Measurements from ENCODE around the gene XCL2. TPM values are rescaled to one million over a fixed set of nuclear protein-coding genes. Genes with fewer than 3 reads are reported as not detected.

XCL2 gene
- polyA plus RNA-seq, 1 of the 3 experiments (the other 2 are of a cell fraction) = not detected

DNA sequence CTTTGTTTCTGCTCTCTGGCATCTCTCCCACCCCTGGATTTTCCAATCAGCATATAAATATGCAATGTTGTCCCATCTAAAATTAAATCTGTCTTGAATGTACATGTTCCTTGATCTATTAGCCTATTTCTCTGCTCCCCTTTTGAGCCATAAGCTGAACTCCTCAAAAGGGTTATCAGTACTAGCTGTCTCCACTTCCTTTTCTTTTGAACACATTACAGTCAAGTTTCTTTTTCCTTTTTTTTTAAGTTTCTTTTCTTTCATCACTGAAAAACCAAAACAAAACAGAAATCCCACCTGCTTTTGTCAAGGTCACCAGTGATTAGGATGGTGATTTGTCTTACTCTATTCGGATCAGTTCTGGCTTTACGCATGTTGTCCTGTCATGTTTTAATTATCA, 29.3 kb downstream of the XCL2 start:
- Histone ChIP-seq H3K36me3 (replicated peaks in 1 of 2; ENCODE audit: control insufficient read depth in 1 of 2, insufficient read depth in 2 of 2, low read length in 1 of 2) (no peaks in the 10 kb centered on the region), H3K4me3 (ENCODE audit: low read depth in 2 of 2, low read length in 1 of 2) (no peak overlapping the region), H3K4me1 (ENCODE audit: control insufficient read depth in 1 of 2, insufficient read depth in 2 of 2, low read depth in 1 of 2, low read length in 1 of 2) (peaks cover 0 to 12% of the 10 kb centered on the region in 2 experiments; a peak in 1 of 4 replicates), H3K9me2 (no peaks in the 10 kb centered on the region), H3K4me2 (no peak overlapping the region), H4K20me1 (ENCODE audit: insufficient read depth) (no peaks in the 10 kb centered on the region), H3K27ac (ENCODE audit: low read depth in 2 of 2, low read length in 1 of 2) (no peak overlapping the region), H3F3A (replicated peaks; ENCODE audit: insufficient read depth) (no peaks in the 10 kb centered on the region), H3K79me2 (ENCODE audit: insufficient read depth) (no peaks in the 10 kb centered on the region), H3K9ac (no peak overlapping the region), H3K9me3 (peaks cover 4% of the 10 kb centered on the region; the same call in 1 of the 2 replicates), H3K27me3 (ENCODE audit: insufficient read depth) (no peaks in the 10 kb centered on the region), H2AFZ (ENCODE audit: low read depth) (no peak overlapping the region)
- no peak for DNase-seq
- ChIA-PET CTCF (no interaction called here), POLR2A (no interaction called here)
- WGBS (ENCODE audit: low lambda C conversion rate) = 100% methylated on average over 2 of the region's 2 CpGs
- TF ChIP-seq TEAD4 (IDR thresholded peaks at IDR 0.05; ENCODE audit: borderline replicate concordance, insufficient read depth) = no peak
- TF ChIP-seq, protein P1, sequence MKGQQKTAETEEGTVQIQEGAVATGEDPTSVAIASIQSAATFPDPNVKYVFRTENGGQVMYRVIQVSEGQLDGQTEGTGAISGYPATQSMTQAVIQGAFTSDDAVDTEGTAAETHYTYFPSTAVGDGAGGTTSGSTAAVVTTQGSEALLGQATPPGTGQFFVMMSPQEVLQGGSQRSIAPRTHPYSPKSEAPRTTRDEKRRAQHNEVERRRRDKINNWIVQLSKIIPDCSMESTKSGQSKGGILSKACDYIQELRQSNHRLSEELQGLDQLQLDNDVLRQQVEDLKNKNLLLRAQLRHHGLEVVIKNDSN (IDR thresholded peaks at IDR 0.05; ENCODE audit: borderline replicate concordance, low read depth) = no peak
- no peak for TF ChIP-seq FOXJ3 (CRISPR knock-in tag; IDR thresholded peaks at IDR 0.05)
- TF ChIP-seq CHD2 (IDR thresholded peaks at IDR 0.05; ENCODE audit: low read length, partially characterized antibody) = no peak

DNA sequence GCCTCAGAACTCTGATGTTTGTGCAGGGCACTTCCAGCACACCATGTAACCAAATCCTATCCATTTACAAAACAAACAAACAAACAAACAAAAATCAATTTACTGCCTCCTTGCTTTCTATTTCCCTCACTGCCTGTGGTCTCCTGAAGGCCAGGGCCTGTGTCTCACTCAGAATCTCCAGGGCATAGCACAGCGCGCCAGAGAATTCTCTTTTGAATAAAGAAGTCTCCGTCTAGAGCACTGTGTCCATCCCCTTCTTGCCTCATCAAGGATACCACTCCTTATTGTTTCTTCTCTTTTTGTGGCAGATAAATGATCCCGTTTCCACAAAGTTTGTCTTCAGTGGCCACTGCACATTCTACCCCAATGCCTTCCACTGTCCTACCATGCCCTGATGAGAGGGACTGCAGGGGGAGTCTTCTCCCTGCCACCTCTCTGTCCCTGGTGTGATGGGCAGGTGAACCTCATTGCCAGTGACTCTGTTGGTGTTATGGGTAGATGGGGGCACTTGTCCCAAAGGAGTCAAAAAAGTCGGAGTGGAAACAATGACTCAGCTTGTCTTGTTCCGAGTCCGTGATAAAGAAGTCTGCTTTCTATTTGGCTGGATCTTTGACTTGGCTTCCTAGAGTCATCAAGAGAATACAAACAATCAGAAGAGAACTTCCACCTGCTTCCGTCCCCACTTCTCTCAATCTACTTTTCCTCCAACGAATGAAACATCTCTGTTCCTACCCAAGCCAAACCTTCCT, 30.0 kb downstream of the XCL2 start:
- Histone ChIP-seq H3K36me3 (replicated peaks in 1 of 2; ENCODE audit: control insufficient read depth in 1 of 2, insufficient read depth in 2 of 2, low read length in 1 of 2) (no peaks in the 10 kb centered on the region), H3K27ac (ENCODE audit: low read depth in 2 of 2, low read length in 1 of 2) (no peak overlapping the region), H3K9ac (no peak overlapping the region), H3K79me2 (ENCODE audit: insufficient read depth) (no peaks in the 10 kb centered on the region), H3K9me3 (no peaks in the 10 kb centered on the region), H3K4me1 (ENCODE audit: control insufficient read depth in 1 of 2, insufficient read depth in 2 of 2, low read depth in 1 of 2, low read length in 1 of 2) (peaks cover 0 to 12% of the 10 kb centered on the region in 2 experiments; a peak in 1 of 4 replicates), H2AFZ (ENCODE audit: low read depth) (no peak overlapping the region), H3K4me2 (no peak overlapping the region), H3K9me2 (no peaks in the 10 kb centered on the region), H3F3A (replicated peaks; ENCODE audit: insufficient read depth) (no peaks in the 10 kb centered on the region), H4K20me1 (ENCODE audit: insufficient read depth) (no peaks in the 10 kb centered on the region), H3K27me3 (ENCODE audit: insufficient read depth) (no peaks in the 10 kb centered on the region), H3K4me3 (ENCODE audit: low read depth in 2 of 2, low read length in 1 of 2) (no peak overlapping the region)
- ChIA-PET CTCF (interaction anchor here (1.0 kb wide), 1 partner anchor 73 kb away, joined by 4 read pairs; no protein-coding TSS in a partner anchor), POLR2A (no interaction called here)
- 83% methylated on average over 9 of the region's 9 CpGs for WGBS (ENCODE audit: low lambda C conversion rate)
- DNase-seq = no peak
- TF ChIP-seq, protein P2, sequence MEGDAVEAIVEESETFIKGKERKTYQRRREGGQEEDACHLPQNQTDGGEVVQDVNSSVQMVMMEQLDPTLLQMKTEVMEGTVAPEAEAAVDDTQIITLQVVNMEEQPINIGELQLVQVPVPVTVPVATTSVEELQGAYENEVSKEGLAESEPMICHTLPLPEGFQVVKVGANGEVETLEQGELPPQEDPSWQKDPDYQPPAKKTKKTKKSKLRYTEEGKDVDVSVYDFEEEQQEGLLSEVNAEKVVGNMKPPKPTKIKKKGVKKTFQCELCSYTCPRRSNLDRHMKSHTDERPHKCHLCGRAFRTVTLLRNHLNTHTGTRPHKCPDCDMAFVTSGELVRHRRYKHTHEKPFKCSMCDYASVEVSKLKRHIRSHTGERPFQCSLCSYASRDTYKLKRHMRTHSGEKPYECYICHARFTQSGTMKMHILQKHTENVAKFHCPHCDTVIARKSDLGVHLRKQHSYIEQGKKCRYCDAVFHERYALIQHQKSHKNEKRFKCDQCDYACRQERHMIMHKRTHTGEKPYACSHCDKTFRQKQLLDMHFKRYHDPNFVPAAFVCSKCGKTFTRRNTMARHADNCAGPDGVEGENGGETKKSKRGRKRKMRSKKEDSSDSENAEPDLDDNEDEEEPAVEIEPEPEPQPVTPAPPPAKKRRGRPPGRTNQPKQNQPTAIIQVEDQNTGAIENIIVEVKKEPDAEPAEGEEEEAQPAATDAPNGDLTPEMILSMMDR (IDR thresholded peaks at IDR 0.05) = no peak
- no peak for TF ChIP-seq GABPA (IDR thresholded peaks at IDR 0.05; ENCODE audit: low read depth)
